GM21825 (cell line): ENCODE results near the gene CGB2.
"Not testable (repeated sequence)": the region's sequence is repeated elsewhere in the genome, so short reads cannot be mapped to it uniquely, and the experiment has no call there.

Source experiments
- ATAC-seq: cut with Tn5 transposase; IDR thresholded peaks from one replicate; pipeline ENCODE4 v1.9.1; 2021; ENCODE audit warnings: mild to moderate bottlenecking, moderate library complexity; ENCODE audit not compliant: unreplicated experiment

The CGB2 gene

DNA sequence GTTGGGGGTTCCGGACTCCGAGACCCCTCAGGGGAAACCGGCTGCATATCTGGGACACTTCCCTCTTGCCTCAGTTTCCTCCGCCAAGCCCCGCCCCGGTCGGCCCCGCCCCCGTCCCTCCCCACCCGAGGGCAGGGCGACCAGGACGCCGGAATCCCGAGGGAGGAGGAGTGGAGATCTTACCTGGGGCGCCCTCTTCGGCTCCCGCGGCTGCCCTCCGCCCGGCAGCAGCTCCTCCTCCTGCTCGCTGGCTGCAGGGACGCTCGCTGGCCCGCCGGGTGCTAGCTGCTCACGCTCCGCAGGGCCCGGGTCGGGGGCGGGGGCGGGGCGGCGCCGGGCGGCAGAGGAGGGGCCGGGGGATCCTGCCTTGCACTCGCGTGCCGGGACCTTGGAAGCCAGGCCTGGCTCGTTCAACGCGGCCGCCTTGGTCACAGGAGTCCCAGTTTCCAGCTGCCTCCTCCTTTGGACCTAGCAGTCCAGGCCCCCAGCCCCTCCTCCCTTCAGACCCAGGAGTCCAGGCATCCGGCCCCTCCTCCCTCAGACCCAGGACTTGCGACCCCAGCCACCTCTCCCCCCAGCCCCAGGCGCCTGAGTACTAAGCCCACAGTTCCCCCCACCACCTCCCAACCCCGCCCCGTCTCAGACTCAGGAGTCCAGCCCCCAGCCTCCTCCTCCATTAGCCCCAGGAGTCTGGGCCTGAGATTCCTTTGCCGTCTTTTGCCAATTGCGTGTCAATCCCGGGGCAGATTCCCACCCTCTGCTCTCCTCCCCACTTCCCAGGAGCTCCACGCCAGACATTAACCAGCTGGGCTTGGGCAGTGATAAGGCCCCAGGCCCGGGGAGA is 33.3 kb downstream of the CGB2 start, which contains the start of gene NTF4:
Gene NTF4 (minus strand): TSS at position 51 of the 844 bp plus-strand sequence. CDS start 2,821 bp downstream, outside the sequence.
- no peak for ATAC-seq

- no peak for ATAC-seq
Measured at GRCh38 chr19:49065905-49066512, 34.3 kb downstream of the CGB2 start.

DNA sequence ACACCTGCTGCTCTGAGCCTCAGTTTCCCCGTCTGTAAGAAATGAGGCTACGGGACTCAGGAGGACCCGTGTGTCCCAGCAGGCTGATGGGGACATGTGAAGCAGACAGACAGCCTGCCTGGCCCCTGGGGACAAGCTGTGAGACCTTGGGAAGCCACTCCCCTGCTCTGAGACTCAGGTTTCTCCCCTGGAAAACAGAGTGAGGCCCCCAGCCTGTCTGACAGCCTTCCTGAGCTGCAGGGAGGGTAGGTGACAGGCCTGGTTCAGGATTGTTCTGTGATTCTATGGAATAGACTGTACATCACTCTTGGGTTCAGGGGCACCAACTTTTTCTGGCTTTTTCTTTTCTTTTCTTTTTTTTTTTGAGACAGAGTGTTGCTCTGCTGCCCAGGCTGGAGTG is 35.9 kb downstream of the CGB2 start:
- no peak for ATAC-seq

GRCh38 chr19:49069026-49069425 is 37.3 kb downstream of the CGB2 start:
- ATAC-seq, result no peak

GRCh38 chr19:49070416-49070815 is 38.7 kb downstream of the CGB2 start:
- no peak for ATAC-seq

DNA sequence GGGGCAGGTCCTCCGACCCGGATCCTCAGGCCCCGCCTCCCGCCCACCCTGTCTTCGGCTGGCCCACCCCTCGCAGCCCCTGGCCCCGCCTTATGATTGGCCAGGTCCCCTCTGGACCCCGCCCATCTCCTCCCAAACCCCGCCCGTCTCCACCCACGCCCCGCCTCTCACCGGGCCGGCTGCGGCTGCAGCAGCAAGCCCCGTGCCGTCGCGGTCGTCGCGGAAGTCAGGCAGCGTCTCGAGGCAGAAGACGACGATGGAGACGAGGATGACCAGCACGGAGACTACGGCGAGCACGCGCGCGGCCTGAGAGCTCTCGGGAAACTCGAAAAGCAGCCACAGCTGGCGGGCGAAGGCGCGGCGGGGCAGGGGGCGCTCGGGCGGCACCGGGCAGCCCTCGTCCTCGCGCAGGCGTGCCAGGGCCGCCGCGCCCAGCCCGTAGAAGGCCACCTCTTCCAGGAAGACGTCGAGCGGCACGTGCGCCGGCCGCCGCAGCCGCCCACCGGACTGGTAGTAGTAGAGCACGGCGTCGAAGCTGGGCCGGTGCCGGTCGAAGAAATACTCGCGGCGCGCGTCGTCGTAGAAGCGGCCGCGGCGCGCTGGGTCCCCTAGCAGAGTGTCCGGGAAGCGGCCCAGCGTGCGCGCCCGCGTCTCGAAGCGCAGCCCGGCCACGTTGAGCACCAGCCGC is 40.3 kb downstream of the CGB2 start:
- no peak for ATAC-seq

- ATAC-seq, result no peak
Measured at GRCh38 chr19:49073514-49074378, 42.1 kb downstream of the CGB2 start.

DNA sequence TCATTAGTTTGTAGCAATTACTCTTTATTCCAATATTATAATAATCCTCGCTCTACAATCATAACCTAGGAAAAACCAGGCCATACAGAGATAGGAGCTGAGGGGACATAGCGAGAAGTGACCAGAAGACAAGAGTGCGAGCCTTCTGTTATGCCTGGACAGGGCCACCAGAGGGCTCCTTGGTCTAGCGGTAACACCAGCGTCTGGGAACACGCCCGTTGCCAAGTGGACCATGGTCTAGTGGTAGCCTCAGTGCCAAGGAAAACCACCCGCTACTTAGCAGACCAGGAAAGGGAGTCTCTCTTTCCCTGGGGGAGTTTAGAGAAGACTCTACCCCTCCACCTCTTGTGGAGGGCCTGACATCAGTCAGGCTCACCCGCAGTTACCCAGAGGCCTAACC is 43.2 kb downstream of the CGB2 start:
- not testable (repeated sequence) for ATAC-seq

GRCh38 chr19:49080392-49080791 is 48.7 kb downstream of the CGB2 start:
- ATAC-seq, result no peak

DNA sequence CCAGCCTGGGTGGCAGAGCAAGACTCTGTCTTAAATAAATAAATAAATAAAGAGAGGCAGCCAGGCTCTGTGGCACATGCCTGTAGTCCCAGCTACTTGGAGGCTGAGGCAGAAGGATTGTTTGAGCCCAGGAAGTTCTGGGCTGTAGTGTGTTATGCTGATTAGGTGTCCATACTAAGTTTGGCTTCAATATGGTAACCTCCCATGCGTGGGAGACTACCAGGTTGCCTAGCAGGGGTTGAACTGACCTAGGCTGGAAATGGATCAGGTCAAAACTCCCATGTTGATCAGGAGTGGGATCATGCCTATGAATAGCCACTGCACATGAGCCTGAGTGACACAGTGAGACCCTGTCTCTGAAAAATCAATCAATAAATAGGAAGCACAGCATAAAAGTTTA is 49.6 kb downstream of the CGB2 start:
- no peak for ATAC-seq
